IPS DF 19.7 (cell line): Measurements from ENCODE around the gene SLC27A2.
"Not testable (repeated sequence)": the region's sequence is repeated elsewhere in the genome, so short reads cannot be mapped to it uniquely, and the experiment has no call there.

Experiments used
- DNase-seq: peaks from one replicate; pipeline ENCODE4 v3.0.0-alpha.2; 2013; ENCODE audit warnings: low read depth, low spot score

Gene SLC27A2

DNA sequence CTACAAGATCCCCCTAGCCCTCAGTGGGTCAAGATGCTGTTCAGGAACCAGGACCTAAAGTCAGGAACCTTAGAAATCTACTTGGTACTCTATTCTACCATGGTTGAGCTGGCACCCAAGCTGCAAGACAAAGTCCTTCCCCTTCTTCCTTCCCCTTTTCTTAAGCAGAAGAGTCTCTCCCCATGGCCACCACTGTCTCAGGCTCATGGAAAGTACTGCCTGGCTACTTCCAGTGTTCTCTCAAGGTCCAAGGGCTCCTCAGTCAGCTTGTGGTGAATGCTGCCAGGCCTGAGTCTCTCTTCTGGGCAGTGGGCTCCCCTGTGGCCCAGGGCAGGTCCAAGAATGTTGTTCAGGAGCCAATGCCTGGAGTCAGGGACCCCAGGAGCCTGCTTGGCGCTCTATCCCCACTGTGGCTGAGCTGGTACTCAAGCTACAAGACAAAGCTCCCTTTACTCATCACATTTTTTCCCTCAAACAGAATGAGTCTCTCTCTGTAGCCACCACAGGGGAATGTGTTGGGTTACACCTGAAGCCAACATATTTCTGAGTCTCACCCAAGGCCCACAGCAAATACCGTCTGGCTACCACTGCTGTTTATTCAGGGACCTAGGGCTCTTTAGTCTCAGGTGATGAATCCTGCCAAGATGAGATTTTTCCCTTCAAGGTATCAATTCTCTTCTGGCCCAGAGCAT lies 18.1 kb upstream of the SLC27A2 start:
- DNase-seq, result no peak

GRCh38 chr15:50164458-50164857 lies 17.5 kb upstream of the SLC27A2 start:
- no peak for DNase-seq

GRCh38 chr15:50166216-50166615 lies 15.8 kb upstream of the SLC27A2 start:
- DNase-seq, result no peak

- DNase-seq, result no peak
Measured at GRCh38 chr15:50167110-50167509, 14.9 kb upstream of the SLC27A2 start.

- no peak for DNase-seq
Measured at GRCh38 chr15:50168379-50168778, 13.6 kb upstream of the SLC27A2 start.

- DNase-seq, result no peak
Measured at GRCh38 chr15:50168783-50169411, 13.1 kb upstream of the SLC27A2 start.

GRCh38 chr15:50172360-50172895 lies 9.6 kb upstream of the SLC27A2 start:
- not testable (repeated sequence) for DNase-seq

- no peak for DNase-seq
Measured at GRCh38 chr15:50176869-50177268, 5.1 kb upstream of the SLC27A2 start.

DNA sequence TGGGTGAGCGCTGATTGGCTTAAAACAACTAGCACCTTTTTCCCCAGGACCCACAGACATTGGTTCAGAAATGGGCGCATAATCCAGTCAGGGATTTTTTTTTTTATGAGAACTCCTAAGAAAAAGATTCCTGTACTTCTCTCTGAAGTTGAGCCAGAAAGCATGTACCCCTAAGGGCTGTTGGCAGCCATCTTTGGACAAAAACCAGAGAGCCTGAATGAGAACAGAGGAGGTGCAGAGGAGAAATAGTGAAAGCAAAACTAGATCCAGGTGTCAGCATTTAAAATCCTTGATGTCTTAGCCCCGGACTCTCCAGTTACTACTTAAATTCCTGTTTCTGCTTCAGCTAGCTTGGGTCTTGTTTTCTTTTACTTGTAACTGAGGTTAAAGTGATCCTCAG lies 1.9 kb upstream of the SLC27A2 start:
- no peak for DNase-seq

- no peak for DNase-seq
Measured at GRCh38 chr15:50180582-50180981, 1.4 kb upstream of the SLC27A2 start.

DNA sequence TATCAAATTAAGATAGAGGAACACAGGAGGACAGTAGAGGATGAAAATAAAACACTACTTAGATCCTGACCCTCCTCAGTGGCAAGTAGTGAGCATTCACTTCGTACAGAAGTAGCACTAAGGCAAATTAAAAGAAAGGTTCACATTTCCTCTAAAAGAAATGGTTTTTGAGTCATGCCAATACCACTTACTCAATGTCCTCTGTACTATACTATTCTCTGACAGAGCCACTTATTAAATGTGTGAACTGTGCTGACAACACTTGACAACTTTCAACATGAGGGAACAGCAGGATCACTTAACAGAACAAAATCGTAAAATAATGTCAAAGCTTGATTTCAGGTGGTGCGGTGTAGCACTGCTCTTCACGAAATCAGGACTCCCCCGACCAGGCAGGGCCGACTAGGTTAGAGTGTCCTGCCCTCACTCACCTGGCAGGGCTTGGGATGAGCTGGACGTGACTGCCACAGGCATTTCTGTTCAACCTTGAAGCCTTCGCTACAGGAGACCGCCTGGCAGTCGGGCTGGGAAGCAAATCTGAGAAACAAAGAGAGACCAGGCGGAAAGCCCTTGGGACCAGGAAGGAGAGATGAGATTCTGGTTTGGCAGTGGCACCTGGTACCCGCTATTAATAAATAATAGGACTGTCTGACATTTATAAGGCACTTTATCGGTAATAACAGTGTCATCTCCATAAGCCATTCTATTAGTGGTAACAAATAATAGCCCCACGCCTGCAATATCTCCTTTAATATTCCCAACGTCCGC lies 611 bp upstream of the SLC27A2 start:
- DNase-seq, result no peak

GRCh38 chr15:50182219-50183013 lies 420 bp downstream of the SLC27A2 start:
- DNase-seq, result no peak

- no peak for DNase-seq
Measured at GRCh38 chr15:50183112-50183794, 1.3 kb downstream of the SLC27A2 start.

GRCh38 chr15:50184863-50185504 lies 3.0 kb downstream of the SLC27A2 start:
- no peak for DNase-seq

- no peak for DNase-seq
Measured at GRCh38 chr15:50186090-50186489, 4.1 kb downstream of the SLC27A2 start.

DNA sequence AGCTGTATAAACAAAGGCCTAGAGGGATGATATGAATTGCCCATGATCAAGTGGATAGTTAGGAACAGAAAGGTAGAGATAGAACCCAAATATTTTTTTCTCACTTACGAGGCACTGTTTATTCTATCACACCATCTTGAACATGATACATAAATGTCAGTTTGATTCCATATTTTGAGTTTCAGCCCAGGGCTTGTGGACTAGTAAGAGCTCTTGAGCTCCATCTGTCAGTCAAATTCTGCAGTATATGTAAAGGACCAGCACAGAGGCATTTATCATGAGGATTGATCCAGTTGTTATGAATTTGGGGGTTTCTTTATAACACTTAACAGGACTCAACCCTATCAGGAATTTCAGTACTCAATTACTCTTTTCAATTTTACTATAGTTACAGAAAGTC lies 4.8 kb downstream of the SLC27A2 start:
- DNase-seq, result no peak

DNA sequence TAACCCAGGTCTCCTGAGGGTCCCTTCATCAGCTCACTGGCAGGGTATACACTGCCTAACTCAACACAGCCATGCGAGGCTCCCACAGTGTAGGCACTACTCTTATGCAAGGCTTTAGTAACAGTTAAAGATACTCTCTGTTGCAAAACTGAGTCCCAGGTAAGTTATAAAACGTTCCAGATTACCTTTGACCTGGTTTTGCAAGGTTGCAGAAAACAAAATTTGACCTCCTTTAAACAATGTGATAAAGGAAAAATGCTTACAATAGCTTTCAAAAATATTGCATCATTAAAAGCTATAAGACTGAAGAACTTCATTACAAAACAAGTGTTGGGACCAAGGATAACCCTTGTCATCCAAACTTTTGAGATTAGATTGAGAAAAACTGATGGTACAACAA lies 5.5 kb downstream of the SLC27A2 start:
- DNase-seq, result no peak

DNA sequence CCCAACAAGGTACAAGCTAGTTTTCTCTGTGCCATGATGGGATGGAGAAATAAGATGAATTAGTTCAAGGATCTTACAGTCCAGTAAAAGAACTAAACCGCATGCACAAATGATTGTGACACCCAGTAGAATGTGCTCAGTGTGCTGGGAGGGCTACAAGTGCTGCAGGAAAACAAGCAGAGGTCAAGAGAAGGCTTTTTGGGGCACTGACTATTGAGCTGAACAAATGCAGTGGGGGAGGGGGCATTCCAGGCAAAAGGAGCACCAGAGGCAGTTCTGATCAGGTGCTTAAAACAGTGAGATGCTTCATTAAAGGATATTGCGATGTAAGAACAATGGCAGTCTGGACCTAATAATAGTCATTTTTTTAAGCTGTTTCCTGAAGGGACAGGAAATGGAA lies 6.0 kb downstream of the SLC27A2 start:
- no peak for DNase-seq

GRCh38 chr15:50188793-50189192 lies 6.8 kb downstream of the SLC27A2 start:
- not testable (repeated sequence) for DNase-seq

GRCh38 chr15:50189633-50190032 lies 7.6 kb downstream of the SLC27A2 start:
- no peak for DNase-seq

DNA sequence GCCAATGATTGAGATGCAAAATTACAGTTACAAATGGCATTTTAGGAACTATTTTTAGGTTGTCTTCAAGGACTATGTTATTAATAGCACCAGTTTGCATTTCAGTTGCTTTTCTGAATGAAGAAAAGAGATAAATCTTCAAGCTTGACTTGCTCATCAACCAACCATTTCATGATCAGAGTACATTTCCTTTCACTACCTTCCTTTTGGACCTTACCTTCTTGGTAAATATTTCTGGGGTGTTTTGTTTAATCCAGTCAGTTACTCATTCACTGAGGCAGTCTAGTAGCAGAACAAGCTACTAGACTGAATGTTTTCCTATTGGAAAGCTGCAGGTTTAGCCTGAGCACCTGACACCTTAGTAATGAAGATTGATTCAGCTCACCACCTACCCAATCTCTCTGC lies 8.2 kb downstream of the SLC27A2 start:
- no peak for DNase-seq
